Upper lobe of left lung (tissue), 4 donors: ENCODE results near the gene MED27.

Experiments used
- EP300 ChIP-seq, 4 donors: sonication (generic); formaldehyde crosslinking; IDR thresholded peaks; one replicate each; pipeline ENCODE4 v1.5.1; 2017; ENCODE audit warnings: antibody characterized with exemption in 4 of 4, control low read depth in 2 of 4
- POLR2AphosphoS5 ChIP-seq, 2 donors: sonication (generic); formaldehyde crosslinking; IDR thresholded peaks; one replicate each; pipeline ENCODE4 v1.5.1; 2017; ENCODE audit warnings: antibody characterized with exemption in 2 of 2
- TF ChIP-seq, protein P1 (sequence below), 6 experiments: fragments of 450-650 bp in 4 of 6; fragments of 200-600 bp in 2 of 6; sonication (generic) in 2 of 6; IDR thresholded peaks; one replicate each; pipeline ENCODE4 v1.5.1; 2016 to 2019; ENCODE audit warnings: antibody characterized with exemption in 6 of 6

DNA sequence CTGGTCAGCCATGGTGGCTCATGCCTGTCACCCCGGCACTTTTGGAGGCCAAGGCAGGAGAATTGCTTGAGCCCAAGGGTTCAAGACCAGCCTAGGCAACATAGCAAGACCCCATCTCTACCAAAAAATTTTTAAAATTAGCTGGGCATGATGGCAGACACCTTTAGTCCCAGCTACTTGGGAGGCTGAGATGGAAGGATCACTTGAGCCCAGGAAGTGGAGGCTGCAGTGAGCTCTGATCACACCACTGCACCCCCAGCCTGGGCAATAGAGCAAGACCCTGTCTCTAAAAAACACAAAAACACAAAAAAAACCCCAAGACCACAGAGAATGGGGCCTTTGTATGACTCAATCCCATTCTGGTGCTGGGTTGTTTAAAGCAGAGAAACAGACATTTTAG, 44.0 kb downstream of the MED27 start:
- TF ChIP-seq, protein P1, sequence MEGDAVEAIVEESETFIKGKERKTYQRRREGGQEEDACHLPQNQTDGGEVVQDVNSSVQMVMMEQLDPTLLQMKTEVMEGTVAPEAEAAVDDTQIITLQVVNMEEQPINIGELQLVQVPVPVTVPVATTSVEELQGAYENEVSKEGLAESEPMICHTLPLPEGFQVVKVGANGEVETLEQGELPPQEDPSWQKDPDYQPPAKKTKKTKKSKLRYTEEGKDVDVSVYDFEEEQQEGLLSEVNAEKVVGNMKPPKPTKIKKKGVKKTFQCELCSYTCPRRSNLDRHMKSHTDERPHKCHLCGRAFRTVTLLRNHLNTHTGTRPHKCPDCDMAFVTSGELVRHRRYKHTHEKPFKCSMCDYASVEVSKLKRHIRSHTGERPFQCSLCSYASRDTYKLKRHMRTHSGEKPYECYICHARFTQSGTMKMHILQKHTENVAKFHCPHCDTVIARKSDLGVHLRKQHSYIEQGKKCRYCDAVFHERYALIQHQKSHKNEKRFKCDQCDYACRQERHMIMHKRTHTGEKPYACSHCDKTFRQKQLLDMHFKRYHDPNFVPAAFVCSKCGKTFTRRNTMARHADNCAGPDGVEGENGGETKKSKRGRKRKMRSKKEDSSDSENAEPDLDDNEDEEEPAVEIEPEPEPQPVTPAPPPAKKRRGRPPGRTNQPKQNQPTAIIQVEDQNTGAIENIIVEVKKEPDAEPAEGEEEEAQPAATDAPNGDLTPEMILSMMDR (IDR thresholded peaks at IDR 0.05), result no peak
- no peak for TF ChIP-seq EP300 (IDR thresholded peaks at IDR 0.05)
- no peak for TF ChIP-seq POLR2AphosphoS5 (IDR thresholded peaks at IDR 0.05)
